ENCODE results near the gene PODN.

DNA sequence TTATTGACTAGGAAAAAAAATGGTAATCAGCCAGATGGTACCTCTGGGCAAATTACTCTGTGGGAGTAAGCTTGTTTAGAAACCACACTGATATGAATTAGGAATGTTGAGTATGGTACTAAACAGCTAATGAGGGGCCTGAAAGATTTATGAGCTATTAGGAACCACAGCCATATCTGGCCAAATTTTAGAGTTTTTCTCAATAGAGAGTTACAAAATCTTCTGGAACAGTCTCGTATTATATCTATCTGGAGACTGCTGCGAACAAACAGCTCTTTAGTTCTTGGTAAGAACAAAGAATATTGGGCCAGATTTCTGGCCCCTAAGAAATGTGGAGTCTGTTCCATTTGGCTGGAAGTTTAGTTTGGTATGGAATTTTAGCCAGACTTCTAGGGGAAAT is 4.9 kb upstream of the PODN start:
- no peak for TF ChIP-seq POLR2A (IDR thresholded peaks at IDR 0.05; ENCODE audit: low read depth, low read length)
- TF ChIP-seq, protein P1, sequence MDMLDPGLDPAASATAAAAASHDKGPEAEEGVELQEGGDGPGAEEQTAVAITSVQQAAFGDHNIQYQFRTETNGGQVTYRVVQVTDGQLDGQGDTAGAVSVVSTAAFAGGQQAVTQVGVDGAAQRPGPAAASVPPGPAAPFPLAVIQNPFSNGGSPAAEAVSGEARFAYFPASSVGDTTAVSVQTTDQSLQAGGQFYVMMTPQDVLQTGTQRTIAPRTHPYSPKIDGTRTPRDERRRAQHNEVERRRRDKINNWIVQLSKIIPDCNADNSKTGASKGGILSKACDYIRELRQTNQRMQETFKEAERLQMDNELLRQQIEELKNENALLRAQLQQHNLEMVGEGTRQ (IDR thresholded peaks at IDR 0.05; ENCODE audit: low read depth, low read length), result no peak
- TF ChIP-seq MXI1 (IDR thresholded peaks at IDR 0.05; ENCODE audit: borderline replicate concordance, low read depth, low read length), result no peak
- TF ChIP-seq RFX5 (IDR thresholded peaks at IDR 0.05; ENCODE audit: low read depth, low read length), result no peak
- TF ChIP-seq, protein P2, sequence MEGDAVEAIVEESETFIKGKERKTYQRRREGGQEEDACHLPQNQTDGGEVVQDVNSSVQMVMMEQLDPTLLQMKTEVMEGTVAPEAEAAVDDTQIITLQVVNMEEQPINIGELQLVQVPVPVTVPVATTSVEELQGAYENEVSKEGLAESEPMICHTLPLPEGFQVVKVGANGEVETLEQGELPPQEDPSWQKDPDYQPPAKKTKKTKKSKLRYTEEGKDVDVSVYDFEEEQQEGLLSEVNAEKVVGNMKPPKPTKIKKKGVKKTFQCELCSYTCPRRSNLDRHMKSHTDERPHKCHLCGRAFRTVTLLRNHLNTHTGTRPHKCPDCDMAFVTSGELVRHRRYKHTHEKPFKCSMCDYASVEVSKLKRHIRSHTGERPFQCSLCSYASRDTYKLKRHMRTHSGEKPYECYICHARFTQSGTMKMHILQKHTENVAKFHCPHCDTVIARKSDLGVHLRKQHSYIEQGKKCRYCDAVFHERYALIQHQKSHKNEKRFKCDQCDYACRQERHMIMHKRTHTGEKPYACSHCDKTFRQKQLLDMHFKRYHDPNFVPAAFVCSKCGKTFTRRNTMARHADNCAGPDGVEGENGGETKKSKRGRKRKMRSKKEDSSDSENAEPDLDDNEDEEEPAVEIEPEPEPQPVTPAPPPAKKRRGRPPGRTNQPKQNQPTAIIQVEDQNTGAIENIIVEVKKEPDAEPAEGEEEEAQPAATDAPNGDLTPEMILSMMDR (conservative IDR thresholded peaks at IDR 0.05; ENCODE audit: low read depth, low read length), result no peak
- no peak for TF ChIP-seq BHLHE40 (IDR thresholded peaks at IDR 0.05; ENCODE audit: low read depth, low read length)
- no peak for TF ChIP-seq SMC3 (IDR thresholded peaks at IDR 0.05; ENCODE audit: low read depth, low read length)
- TF ChIP-seq MAZ (IDR thresholded peaks at IDR 0.05; ENCODE audit: borderline replicate concordance, low read depth, low read length), result no peak
